Cardiac fibroblast (primary cell): ENCODE data around the gene ESCO1.

Experiments
- DNase-seq, 2 donors: peaks; one replicate each; pipeline versions ENCODE4 v3.0.0 to v3.0.0-alpha.2; 2010; ENCODE audit warnings: low read depth in 2 of 2
- H3K4me3 ChIP-seq, 2 donors: replicated peaks in 1 of 2; 1 replicate in 1 of 2; 2 replicates in 1 of 2; pipeline ENCODE4 v1.5.1; 2011; ENCODE audit warnings: low read depth in 2 of 2, low read length in 2 of 2, mild to moderate bottlenecking in 2 of 2, moderate library complexity in 1 of 2
- CTCF ChIP-seq: IDR thresholded peaks from one replicate; pipeline ENCODE4 v1.5.1; 2011; ENCODE audit warnings: low read depth, mild to moderate bottlenecking, low read length, inconsistent platforms

Gene ESCO1

GRCh38 chr18:21502661-21503060, 97.8 kb downstream of the ESCO1 start:
- no peak overlapping the region for H3K4me3 ChIP-seq
- DNase-seq = no peak
- no peak for TF ChIP-seq CTCF

- H3K4me3 ChIP-seq = no peak overlapping the region
- DNase-seq = no peak
- no peak for TF ChIP-seq CTCF
These were observed 100.5 kb downstream of the ESCO1 start for GRCh38 chr18:21499997-21500396.

GRCh38 chr18:21496277-21496835, 104.1 kb downstream of the ESCO1 start:
- TF ChIP-seq CTCF = no peak
- DNase-seq = no peak
- H3K4me3 ChIP-seq = no peak overlapping the region

GRCh38 chr18:21490748-21491147, 109.8 kb downstream of the ESCO1 start:
- H3K4me3 ChIP-seq = no peak overlapping the region
- no peak for TF ChIP-seq CTCF
- DNase-seq = no peak

- H3K4me3 ChIP-seq = no peak overlapping the region
- no peak for TF ChIP-seq CTCF
- no peak for DNase-seq
These were observed 110.5 kb downstream of the ESCO1 start for GRCh38 chr18:21489919-21490495.

GRCh38 chr18:21489119-21489750, 111.3 kb downstream of the ESCO1 start:
- peak; percentile 83 for TF ChIP-seq CTCF

More at GRCh38 chr18:21489119-21489750, 111.3 kb downstream of the ESCO1 start:
- peak; percentile 75 to 77 for DNase-seq
- no peak overlapping the region for H3K4me3 ChIP-seq
